ENCODE measurements around the gene PGBD1. TPM values are rescaled to one million over a fixed set of nuclear protein-coding genes. Genes with fewer than 3 reads are reported as not detected.

The PGBD1 gene
- total and polyA plus RNA-seq, 11 donors, result 1.7 to 4.6 (median 2.9) TPM

DNA sequence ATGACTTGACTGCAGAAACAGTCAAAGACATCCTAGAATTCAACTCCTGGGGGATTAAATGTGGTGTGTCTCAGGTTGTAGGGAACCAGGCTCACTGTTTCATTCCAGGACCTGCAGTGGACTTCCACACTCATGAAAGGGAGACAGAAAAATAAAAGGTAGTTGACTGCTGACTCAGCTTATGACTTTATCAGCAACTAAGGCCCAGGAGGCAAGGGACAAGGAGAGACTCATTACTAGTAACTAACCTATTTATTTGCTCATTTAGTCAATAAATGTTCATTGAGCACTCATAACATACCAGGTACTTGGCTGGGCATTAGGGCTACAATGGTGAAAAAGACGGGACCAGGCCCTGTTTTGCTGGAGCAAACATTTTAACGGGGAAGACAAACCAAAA lies 51.7 kb downstream of the PGBD1 start:
- peaks cover 0 to 15% (median 0%) of the 10 kb centered on the region in 9 donors for H3K36me3 ChIP-seq
- H3K27me3 ChIP-seq, result no peaks in the 10 kb centered on the region
- no peak for TF ChIP-seq POLR2A (IDR thresholded peaks at IDR 0.05)
- TF ChIP-seq, protein P1, sequence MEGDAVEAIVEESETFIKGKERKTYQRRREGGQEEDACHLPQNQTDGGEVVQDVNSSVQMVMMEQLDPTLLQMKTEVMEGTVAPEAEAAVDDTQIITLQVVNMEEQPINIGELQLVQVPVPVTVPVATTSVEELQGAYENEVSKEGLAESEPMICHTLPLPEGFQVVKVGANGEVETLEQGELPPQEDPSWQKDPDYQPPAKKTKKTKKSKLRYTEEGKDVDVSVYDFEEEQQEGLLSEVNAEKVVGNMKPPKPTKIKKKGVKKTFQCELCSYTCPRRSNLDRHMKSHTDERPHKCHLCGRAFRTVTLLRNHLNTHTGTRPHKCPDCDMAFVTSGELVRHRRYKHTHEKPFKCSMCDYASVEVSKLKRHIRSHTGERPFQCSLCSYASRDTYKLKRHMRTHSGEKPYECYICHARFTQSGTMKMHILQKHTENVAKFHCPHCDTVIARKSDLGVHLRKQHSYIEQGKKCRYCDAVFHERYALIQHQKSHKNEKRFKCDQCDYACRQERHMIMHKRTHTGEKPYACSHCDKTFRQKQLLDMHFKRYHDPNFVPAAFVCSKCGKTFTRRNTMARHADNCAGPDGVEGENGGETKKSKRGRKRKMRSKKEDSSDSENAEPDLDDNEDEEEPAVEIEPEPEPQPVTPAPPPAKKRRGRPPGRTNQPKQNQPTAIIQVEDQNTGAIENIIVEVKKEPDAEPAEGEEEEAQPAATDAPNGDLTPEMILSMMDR (IDR thresholded peaks at IDR 0.05), result no peak
- H3K4me3 ChIP-seq, result no peak overlapping the region
- peak overlapping the region in 1 of 12 donors; percentile 98 for H3K27ac ChIP-seq
- intact Hi-C loops (cut with DNase I), result loop anchor here in 5 of 10 donors (5.0 to 10.0 kb wide), 5 partner anchors 48 to 498 kb away; partner anchors contain the start of genes PGBD1 (in 2 of the 5), NKAPL (in 1 of the 5), ZKSCAN4 (in 1 of the 5) and ZNF165 (in 1 of the 5)
- no peak for ATAC-seq
- no peak for DNase-seq
- H3K4me1 ChIP-seq, result peaks cover 0 to 24% (median 12%) of the 10 kb centered on the region in 12 donors
- WGBS, 4 donors, result 96 to 99% (median 96%) methylated on average over 2 of the region's 2 CpGs
- H3K9me3 ChIP-seq, result peaks cover 0 to 13% (median 3%) of the 10 kb centered on the region in 12 donors

DNA sequence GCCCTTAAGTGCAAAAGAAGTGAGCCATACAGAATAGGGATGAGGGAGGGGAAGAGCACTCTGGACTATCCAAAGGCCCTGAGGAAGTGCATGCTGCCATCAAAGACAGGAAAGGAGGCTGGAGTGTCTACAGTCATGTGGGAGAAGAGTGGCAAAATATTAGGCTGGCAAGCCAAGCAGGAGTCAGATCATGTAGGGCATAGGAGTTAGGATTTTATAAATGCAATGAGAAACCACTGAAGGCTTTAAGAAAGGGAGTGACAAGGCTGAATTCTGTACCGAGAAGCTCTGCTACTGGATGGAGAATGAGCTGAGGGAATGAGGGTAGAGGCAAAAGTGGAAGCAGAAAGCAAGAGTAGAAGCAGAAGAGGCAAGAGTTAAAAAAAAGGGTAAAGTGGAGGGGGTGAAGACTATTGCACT lies 52.2 kb downstream of the PGBD1 start:
- WGBS, 4 donors, result 84 to 100% (median 90%) methylated on average over 1 of the region's 1 CpG
- Histone ChIP-seq H3K4me1 (peaks cover 0 to 24% (median 12%) of the 10 kb centered on the region in 12 donors), H3K36me3 (peaks cover 0 to 9% (median 0%) of the 10 kb centered on the region in 9 donors), H3K27me3 (no peaks in the 10 kb centered on the region), H3K4me3 (no peak overlapping the region), H3K9me3 (peaks cover 0 to 9% (median 0%) of the 10 kb centered on the region in 12 donors), H3K27ac (peak overlapping the region in 4 of 12 donors; percentile 1 to 98 (median 52))
- intact Hi-C loops (cut with DNase I), result loop anchor here in 5 of 10 donors (5.0 to 10.0 kb wide), 5 partner anchors 49 to 499 kb away; partner anchors contain the start of genes PGBD1 (in 2 of the 5), NKAPL (in 1 of the 5), ZKSCAN4 (in 1 of the 5) and ZNF165 (in 1 of the 5)
- DNase-seq (no peak), ATAC-seq (no peak)
- TF ChIP-seq, protein P1 (IDR thresholded peaks at IDR 0.05), result no peak
- TF ChIP-seq POLR2A (IDR thresholded peaks at IDR 0.05), result no peak

DNA sequence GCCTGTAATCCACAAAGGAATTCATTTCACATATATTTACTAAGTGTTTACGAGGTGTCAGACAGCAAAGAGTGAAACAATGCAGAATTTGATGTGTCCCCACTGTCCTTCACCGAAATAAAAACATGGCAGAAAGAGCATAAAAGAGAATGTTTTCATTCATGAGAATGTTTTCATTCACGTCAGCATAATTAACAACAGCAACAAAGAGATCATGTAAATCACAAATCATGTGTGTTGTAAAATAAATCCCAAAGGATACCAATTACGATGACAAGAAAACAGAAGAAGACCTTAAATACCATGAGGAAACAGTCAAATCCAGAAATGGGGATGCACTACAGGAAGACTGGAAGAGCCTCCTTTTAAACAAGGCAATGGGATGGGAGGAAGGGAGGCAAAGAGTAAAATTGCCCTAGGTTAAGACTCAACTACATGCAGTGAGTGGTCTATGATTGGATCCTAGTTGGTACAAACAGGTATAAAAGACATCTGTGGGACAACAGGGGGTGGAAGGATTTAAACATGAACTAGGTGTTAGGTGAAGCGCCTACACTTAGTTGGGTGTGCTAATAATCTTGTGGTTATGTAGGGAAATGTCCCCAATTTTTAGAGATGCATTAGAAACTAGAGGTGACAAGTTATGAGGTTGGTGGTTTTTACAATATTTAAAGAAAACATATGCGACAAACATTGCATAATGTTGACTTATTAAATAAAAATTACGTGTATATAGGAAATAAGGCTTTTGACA lies 53.1 kb downstream of the PGBD1 start:
- Histone ChIP-seq H3K27me3 (no peaks in the 10 kb centered on the region), H3K9me3 (peaks cover 0 to under 1% (median 0%) of the 10 kb centered on the region in 12 donors), H3K4me3 (peak overlapping the region in 10 of 12 donors; percentile 57 to 81 (median 74)), H3K4me1 (peaks cover 0 to 24% (median 12%) of the 10 kb centered on the region in 12 donors), H3K36me3 (peaks cover 0 to under 1% (median 0%) of the 10 kb centered on the region in 9 donors), H3K27ac (peak overlapping the region; percentile 90 to 100 (median 97))
- intact Hi-C loops (cut with DNase I), result loop anchor here in 7 of 10 donors (5.0 to 10.0 kb wide), 8 partner anchors 50 to 1187 kb away; partner anchors contain the start of genes ZSCAN26 (in 4 of the 7), PGBD1 (in 3 of the 7), NKAPL (in 1 of the 7) and ZKSCAN4 (in 1 of the 7)
- DNase-seq, result no peak
- no peak for ATAC-seq
- WGBS, 4 donors, result 80 to 93% (median 86%) methylated on average over 7 of the region's 7 CpGs
- TF ChIP-seq, protein P1 (IDR thresholded peaks at IDR 0.05), result no peak
- TF ChIP-seq POLR2A (IDR thresholded peaks at IDR 0.05), result no peak
